Glomerular visceral epithelial cell (primary cell): Measurements from ENCODE around the gene UBTD1.
"Not testable (repeated sequence)": the region's sequence is repeated elsewhere in the genome, so short reads cannot be mapped to it uniquely, and the experiment has no call there.

Experiments used
- DNase-seq: peaks from one replicate; pipeline ENCODE4 v3.0.0-alpha.2; 2016; ENCODE audit errors: extremely low spot score

Gene UBTD1

DNA sequence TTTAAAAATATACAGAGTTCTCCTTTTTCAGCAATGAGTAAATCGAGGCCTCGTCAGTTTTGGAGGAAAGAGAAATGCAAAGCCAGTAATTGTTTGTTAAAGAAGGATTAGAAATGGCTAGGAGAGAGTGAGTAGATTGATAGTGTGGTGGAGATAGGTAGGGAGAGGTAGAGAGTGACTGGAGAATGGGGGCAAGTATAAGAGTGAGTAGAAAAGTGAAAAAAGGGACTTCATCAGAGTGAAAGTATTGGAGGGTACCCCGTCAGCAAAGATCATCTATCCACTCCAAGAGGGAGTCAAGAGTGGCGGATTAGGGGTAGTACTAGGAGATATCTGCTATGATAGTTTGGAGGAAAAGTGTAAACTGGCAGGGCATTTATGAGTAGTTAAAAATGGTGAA, 64.6 kb downstream of the UBTD1 start:
- DNase-seq: no peak

DNA sequence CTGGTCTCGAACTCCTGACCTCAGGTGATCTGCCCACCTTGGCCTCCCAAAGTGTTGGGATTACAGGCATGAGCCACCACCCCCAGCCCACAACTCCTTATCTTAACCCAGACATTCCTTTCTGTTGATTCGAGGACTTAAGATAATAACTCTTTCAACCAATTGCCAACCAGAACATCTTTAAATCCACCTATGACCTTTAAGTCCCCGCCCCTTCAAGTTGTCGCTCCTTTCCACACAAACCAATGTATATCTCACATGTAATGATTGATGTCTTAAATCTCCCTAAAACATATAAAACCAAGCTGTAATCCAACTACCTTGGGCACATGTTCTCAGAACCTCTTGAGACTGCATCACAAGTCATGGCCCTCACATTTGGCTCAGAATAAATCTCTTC, 66.1 kb downstream of the UBTD1 start:
- no peak for DNase-seq

DNA sequence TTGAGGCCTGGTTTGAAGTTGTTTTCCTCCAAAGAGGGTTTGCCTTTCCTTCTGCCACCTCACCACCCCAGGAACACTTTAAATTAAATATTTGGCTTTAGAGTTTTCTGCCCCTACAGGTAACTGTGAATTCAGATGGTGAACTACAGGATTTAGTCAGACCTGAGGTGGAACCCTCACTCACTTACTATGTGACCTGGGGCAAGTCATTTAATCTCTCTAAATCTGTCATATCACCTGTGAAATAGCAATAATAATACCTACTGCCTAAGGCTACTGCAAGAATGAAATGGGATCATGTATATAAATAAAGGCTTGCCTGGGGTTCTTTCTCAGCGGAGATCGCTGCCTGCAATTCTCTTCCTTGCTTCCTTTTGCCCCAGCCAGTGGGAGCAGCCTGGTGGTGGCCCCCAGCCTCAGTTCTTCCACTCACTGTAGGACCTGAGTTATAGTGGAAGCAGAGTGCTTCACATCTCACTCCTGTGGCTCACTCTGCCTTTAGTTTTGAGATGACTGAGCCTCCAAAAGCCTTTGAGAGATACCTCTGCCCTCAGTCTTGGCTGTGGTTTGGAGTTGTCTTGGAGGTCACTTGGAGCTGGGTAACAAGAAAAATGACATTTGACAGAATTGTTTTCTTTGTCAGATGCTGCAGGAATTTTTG, 67.7 kb downstream of the UBTD1 start:
- no peak for DNase-seq

DNA sequence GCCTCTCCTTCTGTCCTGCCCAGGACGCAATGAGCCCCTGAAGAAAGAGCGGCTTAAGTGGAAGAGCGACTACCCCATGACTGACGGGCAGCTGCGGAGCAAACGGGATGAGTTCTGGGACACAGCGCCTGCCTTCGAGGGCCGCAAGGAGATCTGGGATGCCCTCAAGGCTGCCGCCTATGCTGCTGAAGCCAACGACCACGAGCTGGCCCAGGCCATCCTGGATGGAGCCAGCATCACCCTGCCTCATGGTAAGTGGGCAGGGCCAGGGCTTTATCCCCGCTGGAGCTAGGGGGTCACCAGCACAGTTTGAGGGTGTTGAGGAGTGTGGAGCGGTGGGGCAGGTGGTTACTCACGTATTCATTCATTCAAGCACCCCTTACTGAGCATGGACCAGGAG, 69.2 kb downstream of the UBTD1 start:
- DNase-seq: no peak

DNA sequence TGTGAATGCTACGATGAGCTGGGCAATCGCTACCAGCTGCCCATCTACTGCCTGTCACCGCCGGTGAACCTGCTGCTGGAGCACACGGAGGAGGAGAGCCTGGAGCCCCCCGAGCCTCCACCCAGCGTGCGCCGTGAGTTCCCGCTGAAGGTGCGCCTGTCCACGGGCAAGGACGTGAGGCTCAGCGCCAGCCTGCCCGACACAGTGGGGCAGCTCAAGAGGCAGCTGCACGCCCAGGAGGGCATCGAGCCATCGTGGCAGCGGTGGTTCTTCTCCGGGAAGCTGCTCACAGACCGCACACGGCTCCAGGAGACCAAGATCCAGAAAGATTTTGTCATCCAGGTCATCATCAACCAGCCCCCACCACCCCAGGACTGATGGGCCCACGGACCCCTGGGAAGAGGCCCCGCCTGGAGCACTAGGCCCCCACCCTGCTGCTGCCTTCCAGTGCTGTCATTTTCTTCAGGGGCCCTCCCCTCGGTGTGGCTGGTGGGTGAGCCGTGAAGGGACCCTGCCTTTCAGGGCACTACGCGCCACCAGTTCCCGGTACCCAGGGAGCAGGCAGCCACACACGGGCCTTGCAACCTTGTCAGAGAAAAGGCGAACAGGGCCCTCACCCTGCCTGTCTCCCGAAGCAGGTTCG, 71.5 kb downstream of the UBTD1 start:
- no peak for DNase-seq

DNA sequence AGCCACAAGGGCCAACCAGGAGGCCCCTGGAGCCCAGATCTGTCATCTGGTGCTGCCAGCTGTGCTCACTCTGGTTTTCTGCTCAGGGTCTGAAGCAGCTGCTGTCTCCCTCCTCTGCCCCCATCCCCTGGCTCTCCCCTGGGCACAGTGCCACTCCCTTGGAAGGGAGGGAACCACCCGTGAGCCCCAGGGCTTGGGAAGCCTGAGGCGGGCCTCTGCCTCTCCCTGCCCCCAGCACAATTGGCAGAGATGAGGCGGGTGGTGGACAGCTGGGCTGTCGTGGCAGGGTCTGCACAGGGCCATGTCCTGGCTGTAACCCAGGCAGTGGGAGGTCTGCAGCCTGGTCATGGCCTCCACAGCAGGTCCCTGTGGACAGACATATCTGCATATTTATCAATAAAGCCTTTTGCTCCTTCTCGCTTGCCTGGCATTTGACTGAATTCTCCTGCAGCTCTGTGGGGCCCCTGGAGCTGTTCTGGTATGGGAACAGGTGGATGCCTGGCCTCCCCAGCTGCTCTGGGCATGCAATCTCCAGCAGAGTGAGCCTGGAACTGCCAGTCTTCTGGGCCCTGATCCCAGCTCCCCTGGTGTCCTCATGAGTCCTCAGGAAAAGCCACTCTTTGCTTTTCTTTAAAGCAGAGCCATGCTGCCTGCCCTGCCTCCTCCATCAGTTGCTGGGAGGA, 72.2 kb downstream of the UBTD1 start:
- no peak for DNase-seq

DNA sequence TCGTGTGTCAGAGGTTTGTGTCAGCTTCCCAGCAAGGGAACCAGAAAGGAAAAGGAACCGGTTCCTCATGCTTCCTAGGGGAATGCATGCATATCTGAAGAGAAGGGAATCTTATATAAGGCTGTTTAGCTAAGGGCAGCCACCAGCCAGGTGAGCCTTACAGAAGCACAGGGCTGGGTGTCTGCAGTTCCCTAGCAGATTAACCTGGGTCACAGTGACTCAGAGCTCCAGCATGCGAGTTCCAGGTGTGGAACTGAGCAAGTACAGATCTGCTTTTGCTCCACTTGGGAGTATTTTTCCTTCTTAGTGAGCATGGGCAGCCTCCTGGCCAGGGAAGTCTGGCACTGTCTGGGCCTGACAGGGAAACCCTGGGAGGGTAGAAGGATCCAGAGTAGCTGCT, 72.9 kb downstream of the UBTD1 start:
- DNase-seq: no peak

DNA sequence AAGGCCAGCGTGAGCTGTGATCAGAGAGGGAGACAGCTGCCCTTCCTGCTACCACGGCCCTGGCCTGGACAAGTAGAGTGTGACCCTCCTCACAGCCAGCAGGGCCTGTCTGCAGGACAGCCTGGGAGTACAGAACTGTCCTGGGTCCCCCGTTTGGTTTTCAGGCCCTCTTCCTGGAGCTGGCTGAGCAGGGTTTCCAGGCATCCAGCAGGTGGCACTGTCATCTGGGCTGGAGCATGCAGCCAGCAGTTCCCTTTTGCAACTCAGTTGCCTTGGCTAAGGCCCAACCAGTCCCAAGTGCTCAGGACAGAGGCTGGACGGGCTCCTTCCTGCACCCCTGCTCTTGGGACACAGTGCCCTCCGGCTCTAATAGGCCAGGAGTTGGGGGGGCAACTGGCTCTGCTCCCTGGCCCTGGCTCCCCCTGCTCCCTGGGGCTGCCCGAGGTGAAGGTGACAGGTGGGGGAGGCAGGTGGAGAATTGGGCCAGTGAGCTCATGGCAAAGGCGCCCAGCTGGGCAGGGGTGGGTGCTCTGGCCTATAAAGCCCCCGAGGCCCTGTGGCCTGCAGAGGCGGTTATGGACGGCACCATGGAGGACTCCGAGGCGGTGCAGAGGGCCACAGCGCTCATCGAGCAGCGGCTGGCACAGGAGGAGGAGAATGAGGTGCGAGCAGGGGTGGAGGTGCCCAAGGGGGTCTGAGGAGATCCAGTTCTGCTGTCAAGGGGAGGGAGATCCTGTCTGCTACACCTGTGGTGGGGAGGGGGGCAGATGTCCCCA, 73.7 kb downstream of the UBTD1 start, which contains the start of gene ANKRD2:
TSS of gene ANKRD2 (plus strand) at position 566 of the 776 bp plus-strand sequence. CDS start at position 576, 10 bp downstream.
- DNase-seq: peak; percentile 79

DNA sequence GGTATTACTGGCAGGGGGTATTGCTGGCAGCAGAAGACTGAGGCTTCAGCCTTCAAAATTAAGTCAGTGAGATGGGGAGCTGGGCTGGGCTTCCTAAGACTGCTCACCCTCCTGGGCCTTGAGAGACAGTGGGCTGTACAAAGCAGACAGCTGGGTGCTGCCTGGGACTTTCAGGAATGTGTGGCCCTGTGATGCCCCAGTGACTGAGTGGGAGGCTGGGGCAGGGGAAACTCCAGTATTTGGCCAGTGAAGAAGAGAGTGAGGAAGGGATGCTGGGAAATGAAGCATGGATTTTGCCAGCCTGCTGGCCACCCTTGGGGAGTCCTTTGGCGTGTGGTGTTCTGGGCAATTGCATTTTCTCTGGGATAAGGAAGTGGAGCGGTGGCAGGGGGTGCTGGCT, 74.3 kb downstream of the UBTD1 start:
- DNase-seq: peak; percentile 79

DNA sequence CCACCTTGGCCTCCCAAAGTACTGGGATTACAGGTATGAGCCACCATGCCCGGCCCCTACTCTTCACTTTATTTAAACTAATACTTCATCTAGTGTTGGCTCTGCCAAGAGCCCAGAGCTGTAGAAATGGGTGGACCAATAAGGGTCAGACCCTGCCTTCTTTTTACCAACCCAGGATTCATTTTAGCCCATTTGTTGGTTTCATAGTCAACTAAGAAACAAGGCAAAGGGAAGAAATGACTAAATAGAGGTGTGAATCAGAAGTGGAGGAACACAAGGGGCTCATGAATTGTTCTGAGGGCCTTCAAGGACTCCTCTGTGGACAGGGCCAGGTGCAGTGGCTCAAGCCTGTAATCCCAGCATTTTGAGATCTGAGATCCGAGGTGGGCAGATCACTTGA, 74.9 kb downstream of the UBTD1 start:
- DNase-seq: no peak

DNA sequence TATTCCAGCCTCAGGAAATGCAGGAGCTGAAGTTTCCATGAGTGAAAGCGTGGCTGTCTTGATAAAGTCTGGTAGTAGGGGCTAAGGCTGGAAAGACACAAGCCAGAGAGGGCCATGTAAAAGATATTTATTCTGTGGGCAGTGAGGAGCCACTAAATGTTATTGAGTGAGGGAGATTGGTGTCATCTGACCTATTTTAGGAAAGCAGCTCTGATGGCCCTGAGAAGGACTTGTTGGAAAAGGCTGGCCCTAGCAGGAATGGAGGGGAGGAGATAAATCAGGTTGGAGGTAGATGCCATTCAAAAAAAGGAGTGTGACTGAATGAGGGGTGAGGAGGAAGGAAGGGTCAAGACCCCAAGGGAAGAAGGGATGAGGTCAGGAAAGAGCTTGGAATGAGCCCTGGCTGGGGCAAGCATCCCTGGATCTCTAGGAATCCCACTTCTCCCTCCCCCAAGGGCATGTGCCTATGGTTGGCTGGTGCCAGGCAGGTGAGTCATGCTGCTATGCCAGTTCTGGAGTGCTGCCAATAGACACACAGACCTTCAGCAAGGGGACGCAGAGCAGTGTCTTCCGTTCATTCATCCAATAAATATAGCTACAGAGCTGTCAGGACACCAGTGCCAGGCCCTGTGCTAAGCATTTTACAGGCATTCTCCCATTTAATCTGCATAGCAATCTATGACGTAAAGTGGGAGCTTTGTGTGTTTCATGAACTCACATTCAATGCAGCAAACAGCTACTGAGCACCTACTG, 75.8 kb downstream of the UBTD1 start:
- DNase-seq: peak; percentile 99

DNA sequence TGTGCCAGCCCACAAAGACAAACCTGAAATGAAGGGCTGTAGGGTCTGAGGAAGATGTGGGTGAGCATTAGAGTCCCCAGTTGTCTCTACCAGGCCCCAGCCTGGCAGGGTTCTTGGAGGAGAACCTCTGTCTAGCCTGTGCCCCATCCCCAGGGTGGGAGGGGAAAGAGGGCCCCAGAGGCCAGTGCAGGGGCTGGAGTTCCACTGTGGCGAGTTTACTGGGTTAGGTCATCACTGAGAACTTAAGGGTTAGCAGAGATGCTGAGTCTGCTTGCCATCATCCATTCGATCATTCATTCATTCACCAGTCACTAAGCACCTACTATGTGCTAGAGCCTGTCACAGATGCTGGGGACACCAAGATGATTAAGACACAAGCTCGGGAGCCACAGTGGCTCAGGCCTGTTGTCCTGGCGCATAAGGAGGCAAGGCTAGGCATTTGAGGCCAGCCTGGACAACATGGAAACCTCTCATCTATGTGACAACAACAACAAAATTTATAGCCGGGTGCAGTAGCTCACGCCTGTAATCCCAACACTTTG, 76.5 kb downstream of the UBTD1 start:
- DNase-seq: peak; percentile 66

DNA sequence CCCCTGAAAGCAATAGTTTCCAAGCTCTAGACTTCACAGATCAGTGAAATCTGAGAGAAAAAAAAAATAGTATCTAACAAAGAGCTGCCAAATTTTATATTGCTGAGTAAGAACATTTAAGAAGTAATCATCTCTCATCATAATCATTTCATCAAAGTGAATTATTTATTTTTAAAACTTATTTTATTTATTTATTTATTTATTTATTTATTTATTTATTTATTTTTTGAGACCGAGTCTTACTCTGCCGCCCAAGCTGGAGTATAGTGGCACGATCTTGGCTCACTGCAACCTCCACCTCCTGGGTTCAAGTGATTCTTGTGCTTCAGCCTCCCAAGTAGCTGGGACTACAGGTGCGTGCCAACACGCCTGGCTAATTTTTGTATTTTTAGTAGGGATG, 77.8 kb downstream of the UBTD1 start:
- not testable (repeated sequence) for DNase-seq

DNA sequence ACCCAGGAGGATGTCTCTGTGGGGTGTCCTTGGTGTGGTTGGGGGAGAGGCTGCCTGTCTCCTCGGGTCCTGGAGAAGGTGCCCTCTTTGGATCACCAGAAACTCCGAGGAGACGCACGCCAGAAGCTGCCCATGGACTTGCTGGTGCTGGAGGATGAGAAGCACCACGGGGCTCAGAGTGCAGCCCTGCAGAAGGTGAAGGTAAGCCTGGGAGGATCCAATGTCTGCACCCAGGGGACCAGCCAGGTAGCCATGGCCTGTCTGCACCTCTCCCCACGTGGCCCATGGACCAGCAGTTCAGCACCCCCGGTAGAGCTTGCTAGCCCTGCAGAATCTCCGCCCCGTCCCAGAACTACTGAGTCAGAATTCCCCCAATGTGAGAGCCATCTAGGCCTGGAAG, 79.0 kb downstream of the UBTD1 start:
- no peak for DNase-seq

DNA sequence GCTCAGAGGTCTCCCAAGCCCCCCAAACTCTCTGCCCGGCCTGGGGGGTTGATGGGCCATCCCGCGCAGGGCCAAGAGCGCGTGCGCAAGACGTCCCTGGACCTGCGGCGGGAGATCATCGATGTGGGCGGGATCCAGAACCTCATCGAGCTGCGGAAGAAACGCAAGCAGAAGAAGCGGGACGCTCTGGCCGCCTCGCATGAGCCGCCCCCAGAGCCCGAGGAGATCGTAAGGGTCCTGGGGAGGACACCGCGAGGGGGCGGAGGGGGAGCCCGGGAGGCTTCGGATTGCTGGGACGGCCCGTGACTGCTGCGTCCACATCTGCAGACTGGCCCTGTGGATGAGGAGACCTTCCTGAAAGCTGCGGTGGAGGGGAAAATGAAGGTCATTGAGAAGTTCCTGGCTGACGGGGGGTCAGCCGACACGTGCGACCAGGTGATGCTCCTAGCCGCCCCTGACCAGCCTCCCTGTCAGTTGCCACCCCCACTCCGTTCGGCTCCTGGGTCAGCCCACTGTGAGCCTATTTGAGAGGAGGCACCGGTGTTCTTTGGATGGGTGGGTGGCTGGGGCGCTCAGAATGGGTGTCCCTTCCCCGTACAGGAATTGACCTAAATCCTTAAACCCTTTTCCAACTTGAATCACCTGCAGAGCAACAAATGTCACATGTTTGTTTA, 79.6 kb downstream of the UBTD1 start:
- no peak for DNase-seq

DNA sequence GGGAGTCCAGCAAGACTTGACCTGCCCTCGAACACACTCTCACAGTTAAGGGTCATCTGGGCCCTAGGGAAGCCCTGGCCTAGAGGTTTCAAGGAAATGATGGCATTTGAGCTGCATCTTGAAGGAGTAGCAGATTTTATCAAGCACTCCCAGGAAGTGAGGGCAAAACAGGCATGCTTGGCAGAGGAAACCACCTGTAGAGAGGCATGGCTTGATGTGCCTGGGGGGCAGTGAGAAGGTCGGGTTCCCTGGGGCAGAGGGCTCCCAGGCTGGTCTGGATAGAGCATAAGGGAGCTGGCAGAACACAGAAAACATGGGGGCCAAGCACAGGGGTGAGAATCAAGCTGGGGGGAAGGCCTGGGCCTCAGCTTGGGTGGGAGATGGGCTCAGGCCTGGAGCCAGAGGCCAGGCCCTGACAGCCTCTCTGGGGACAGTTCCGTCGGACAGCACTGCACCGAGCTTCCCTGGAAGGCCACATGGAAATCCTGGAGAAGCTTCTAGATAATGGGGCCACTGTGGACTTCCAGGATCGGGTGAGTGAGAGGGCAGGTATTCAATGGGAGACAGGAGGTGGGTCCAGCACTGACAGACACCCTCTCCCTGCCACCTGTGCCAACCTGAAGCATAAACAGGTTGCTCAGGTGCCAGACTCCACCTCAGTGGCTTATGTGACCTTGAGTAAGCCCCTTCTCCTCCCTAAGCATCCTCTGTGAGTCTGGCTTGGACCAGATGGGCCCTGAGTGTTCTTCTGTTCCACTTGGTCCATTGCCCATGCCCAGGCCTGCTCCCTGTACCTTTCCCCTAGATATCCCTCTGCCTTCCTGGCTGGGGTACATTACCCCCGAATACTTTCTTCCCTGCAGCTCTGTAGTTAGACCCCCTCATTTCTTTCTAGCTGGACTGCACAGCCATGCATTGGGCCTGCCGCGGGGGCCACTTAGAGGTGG, 82.0 kb downstream of the UBTD1 start:
- no peak for DNase-seq

DNA sequence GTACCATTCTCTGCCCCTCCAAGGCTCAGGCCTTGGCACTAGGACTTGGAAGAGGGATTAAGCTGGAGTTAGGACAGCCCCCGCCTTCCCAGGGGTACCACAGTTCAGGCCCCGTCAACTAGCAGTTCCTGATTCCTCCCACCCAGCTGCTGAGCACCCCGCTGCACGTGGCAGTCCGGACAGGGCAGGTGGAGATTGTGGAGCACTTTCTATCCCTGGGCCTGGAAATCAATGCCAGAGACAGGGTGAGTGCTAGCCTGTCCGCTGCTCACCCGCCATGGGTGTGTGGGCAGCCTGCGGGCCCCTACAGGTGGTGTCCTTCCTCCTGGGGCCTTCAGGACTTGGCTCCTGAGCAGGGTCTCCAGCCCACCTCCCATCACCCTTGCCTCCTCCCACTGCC, 83.4 kb downstream of the UBTD1 start:
- DNase-seq: no peak

DNA sequence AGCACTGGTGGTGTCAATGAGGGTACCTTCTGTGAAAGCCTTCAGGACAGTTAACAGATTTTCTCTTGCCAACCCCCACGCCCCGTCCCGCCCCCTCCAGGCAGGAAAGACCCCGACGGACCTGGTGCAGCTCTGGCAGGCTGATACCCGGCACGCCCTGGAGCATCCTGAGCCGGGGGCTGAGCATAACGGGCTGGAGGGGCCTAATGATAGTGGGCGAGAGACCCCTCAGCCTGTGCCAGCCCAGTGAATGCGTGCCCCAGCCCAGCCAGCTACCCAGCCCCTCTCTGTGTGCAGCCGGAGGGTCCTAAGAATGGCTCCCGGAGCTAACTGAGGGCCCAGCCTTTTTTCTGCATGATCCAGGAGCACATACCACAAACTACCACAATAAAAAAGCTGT, 84.8 kb downstream of the UBTD1 start:
- no peak for DNase-seq

DNA sequence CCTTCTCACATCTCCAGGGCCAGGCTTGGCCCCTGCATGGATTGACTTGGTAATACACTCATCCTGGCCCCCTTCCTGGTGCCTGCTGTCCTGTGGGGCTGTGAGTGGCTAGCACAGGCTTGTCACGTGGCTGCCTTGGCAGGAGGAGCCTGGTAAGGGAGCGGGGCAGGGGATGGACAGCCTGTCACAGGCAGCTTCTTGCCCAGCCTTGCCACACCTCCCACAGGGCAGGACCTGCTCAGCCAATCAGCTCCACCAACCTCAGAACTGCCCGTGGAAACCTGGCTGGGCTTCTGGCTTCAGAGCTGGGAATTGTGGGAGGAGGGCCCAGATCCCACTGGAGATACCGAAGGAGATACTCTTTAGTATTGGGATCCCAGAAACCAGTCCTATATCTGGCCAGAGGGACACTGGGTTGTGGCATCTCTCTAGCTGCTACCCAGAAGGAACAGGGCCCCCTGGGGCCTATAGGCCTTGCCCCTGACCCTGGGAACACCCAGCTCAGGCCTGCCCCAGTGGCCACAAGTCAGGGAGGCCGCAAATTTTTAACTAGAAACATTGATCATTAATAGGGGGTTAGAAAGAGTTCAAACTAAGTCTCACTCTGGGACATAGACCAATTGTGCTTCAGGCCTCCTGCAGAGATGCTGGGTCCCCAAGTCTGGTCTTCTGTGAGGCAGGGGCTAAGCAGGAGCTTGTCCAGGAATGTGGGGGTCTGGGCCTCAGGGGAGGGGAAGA, 85.5 kb downstream of the UBTD1 start, which contains the start of gene HOGA1:
TSS of gene HOGA1 (plus strand) at position 330 of the 738 bp plus-strand sequence. CDS start at position 645, 315 bp downstream.
- DNase-seq: peak; percentile 98
